ENCODE data around the gene PEA15.

Gene PEA15

GRCh38 chr1:160205242-160206035 is at the start of gene PEA15:
Gene PEA15 (plus strand): TSS chr1:160205384. CDS start chr1:160211545, 6,161 bp downstream.
- peak; percentile 68 for DNase-seq (ENCODE audit: low read depth)

GRCh38 chr1:160156361-160156760 is 48.8 kb upstream of the PEA15 start:
- DNase-seq (ENCODE audit: low read depth): no peak

- no peak for DNase-seq (ENCODE audit: low read depth)
Observed at GRCh38 chr1:160157174-160157573, 48.0 kb upstream of the PEA15 start.

GRCh38 chr1:160158031-160158430 is 47.2 kb upstream of the PEA15 start:
- DNase-seq (ENCODE audit: low read depth): no peak

- no peak for DNase-seq (ENCODE audit: low read depth)
Observed at GRCh38 chr1:160158534-160158933, 46.6 kb upstream of the PEA15 start.

GRCh38 chr1:160159846-160160245 is 45.3 kb upstream of the PEA15 start:
- DNase-seq (ENCODE audit: low read depth): no peak

GRCh38 chr1:160161965-160162705 is 43.0 kb upstream of the PEA15 start:
- no peak for DNase-seq (ENCODE audit: low read depth)

- DNase-seq (ENCODE audit: low read depth): no peak
Observed at GRCh38 chr1:160162931-160163330, 42.3 kb upstream of the PEA15 start.

- DNase-seq (ENCODE audit: low read depth): no peak
Observed at GRCh38 chr1:160163615-160164014, 41.6 kb upstream of the PEA15 start.

GRCh38 chr1:160164121-160164520 is 41.1 kb upstream of the PEA15 start:
- DNase-seq (ENCODE audit: low read depth): no peak

GRCh38 chr1:160166166-160166868 is 38.9 kb upstream of the PEA15 start:
- no peak for DNase-seq (ENCODE audit: low read depth)

- DNase-seq (ENCODE audit: low read depth): no peak
Observed at GRCh38 chr1:160167056-160167455, 38.1 kb upstream of the PEA15 start.

GRCh38 chr1:160167580-160167979 is 37.6 kb upstream of the PEA15 start:
- DNase-seq (ENCODE audit: low read depth): no peak

GRCh38 chr1:160168016-160168415 is 37.2 kb upstream of the PEA15 start:
- DNase-seq (ENCODE audit: low read depth): no peak

GRCh38 chr1:160168609-160169369 is 36.4 kb upstream of the PEA15 start:
- DNase-seq (ENCODE audit: low read depth): no peak

GRCh38 chr1:160169553-160170399 is 35.4 kb upstream of the PEA15 start:
- DNase-seq (ENCODE audit: low read depth): no peak

- no peak for DNase-seq (ENCODE audit: low read depth)
Observed at GRCh38 chr1:160171354-160171753, 33.8 kb upstream of the PEA15 start.

- no peak for DNase-seq (ENCODE audit: low read depth)
Observed at GRCh38 chr1:160171980-160172379, 33.2 kb upstream of the PEA15 start.

- DNase-seq (ENCODE audit: low read depth): no peak
Observed at GRCh38 chr1:160177231-160177630, 28.0 kb upstream of the PEA15 start.

- DNase-seq (ENCODE audit: low read depth): no peak
Observed at GRCh38 chr1:160177667-160178066, 27.5 kb upstream of the PEA15 start.

- DNase-seq (ENCODE audit: low read depth): no peak
Observed at GRCh38 chr1:160178731-160179130, 26.5 kb upstream of the PEA15 start.
